ENCODE results near the gene CISTR.
A peak's percentile ranks its signal among the peaks of the same experiment; 100 is the strongest.
"Not testable (repeated sequence)": the region's sequence is repeated elsewhere in the genome, so short reads cannot be mapped to it uniquely, and the experiment has no call there.

The CISTR gene

DNA sequence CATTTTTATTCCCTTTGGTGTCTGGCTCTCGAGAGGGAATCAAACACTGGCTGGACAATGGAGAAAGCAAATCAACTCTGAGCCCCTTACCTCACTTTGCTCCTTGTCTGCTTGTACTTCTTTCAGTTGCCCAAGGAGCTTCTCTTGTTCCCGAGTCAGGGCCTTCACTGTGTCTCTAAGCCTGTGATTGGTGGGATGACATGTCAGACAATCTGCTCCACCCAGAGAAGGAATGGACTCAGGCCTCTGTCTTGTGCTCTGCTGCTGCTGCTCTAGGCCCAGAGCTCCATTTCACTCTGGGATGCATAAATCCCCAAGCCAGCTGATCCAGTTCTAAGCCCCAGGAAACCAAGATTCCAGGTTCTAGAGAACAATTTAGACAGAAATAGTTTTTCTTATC lies 32.1 kb downstream of the CISTR start:
- no peak for DNase-seq (ENCODE audit: low spot score)

DNA sequence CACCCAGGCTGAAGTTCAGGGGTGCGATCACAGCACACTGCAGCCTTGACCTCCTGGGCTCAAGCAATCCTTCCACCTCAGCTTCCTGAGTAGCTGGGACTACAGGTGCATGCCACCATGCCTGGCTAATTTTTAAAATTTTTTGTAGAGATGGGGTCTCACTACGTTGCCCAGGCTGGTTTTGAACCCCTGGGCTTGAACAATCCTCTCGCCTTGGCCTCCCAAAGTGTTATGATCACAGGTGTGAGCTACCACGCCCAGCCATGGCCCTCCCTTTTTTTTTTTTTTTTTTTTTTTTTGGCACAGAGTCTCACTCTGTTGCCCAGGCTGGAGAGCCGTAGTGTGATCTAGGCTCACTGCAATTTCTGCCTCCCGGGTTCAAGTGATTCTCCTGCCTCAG lies 33.2 kb downstream of the CISTR start:
- DNase-seq (ENCODE audit: low spot score): not testable (repeated sequence)

DNA sequence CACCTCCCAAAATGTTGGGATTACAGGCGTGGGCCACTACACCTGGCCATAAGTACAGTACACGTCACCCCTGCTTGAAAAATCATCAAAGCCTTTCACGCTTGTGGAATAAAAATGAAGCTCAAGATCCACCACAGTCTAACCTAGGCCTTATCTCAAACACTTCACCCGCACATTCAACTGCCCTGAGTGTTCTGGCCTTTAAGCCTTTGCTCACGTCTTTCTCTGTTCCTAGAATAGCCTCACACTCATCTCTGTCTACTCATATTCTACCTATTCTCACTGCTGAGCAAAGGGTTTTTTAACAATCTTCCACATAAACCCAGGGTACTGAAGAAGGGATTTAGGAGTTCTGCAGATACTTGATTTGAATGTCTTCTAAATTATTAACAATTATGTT lies 34.5 kb downstream of the CISTR start:
- no peak for DNase-seq (ENCODE audit: low spot score)

DNA sequence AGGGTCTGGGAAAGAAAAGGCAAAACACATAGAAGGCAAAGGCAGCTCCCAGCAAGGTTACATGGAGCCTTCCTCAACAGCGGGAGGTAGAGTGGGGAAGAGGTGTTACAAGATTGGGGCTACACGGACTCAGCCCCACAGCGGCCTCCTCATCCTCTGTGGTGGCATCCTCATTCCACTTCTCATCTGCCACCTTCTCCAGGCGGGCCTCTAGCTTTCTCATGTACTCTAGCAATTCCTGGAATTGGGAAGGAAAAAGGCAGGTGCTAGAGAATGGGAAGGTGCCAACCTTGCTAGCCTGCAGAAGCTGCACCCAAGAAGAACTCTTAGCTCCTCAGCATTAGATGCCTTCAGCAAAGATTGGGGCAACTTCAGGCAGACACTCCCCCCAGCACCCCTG lies 37.8 kb downstream of the CISTR start:
- DNase-seq (ENCODE audit: low spot score): no peak

DNA sequence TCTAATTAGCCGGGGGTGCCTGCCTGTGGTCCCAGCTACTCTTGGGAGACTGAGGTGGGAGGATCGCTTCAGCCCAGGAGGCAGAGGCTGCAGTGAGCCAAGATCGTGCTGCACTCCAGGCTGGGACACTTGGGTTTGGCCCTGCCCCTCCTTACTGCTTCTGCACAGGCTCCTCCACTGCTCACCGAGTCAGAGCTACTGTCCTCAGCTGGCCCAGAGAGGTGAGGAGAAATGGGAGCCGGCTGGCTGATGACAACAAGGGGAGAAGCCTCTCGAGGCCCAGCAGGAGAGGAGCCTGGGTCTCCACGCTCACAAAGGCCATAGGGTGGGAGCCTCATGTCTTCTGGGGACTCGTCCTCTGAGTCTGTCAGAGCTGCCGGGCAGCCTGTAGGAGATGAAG lies 38.3 kb downstream of the CISTR start:
- no peak for DNase-seq (ENCODE audit: low spot score)

DNA sequence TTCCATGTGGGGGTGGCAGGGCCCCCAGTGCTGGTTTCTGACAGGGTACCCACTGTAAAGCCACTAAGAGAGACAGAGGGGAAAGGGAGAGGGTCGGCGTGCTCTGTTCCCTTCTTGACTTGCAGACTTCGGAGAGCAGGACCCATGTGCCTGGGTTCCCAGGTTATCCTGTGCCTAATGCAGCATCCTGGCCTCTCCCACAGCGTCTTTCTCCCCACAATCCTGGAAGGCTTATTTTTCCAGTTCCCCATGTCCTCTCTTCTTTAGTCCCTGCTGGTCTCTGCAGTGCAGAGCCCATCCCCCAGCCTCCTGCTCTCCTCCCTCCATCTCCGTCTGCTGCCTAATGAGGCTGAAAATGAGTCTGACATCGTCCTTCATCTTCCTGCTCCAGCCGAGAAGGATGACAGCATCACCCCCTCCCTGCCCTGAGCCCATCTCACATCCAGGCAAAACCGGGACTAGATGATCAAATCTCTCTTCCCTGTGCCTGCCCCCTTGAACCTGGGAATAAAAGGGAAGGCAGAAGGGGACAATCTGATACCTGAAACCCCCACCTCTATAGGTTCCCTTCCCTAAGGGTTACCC lies 39.6 kb downstream of the CISTR start:
- DNase-seq (ENCODE audit: low spot score): no peak

DNA sequence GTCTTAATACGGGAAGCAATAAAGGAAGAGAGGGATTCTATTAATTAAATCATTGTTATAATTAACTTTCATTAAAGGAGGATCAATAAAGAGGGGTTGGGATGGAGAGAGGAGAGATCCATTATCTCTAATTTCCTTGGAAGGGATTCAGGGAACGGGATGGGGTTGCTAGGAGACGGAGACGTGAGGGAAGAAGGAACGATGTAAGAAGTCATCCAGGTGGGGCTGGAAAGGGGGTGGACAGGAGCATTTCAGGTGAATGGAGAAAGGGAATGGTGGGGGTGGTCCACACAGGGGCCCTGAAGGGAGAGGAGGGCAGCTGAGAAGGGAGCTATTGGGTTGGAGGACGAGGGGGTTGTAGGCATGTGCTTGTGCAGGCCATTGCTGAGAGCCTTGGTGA lies 41.7 kb downstream of the CISTR start:
- DNase-seq (ENCODE audit: low spot score): no peak

DNA sequence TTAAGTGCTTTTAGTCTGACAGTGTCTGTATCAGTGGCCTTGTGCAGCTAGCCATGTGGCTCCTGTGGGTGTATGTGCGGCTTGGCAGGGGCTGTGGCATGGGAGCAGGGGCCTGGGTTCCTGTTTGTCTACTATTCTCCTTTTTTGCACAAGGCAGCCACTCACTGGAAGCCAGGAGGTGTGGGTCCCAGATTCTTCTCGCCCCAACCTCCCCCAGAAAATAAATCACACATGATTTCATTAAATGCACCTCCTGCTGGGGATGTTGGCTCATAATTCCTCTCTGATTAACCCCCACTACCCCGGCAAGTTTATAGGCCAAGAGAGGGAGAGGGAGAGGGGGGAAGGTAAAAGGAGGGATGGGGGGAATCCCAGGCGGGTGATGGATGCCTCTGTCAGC lies 42.1 kb downstream of the CISTR start:
- DNase-seq (ENCODE audit: low spot score): no peak

DNA sequence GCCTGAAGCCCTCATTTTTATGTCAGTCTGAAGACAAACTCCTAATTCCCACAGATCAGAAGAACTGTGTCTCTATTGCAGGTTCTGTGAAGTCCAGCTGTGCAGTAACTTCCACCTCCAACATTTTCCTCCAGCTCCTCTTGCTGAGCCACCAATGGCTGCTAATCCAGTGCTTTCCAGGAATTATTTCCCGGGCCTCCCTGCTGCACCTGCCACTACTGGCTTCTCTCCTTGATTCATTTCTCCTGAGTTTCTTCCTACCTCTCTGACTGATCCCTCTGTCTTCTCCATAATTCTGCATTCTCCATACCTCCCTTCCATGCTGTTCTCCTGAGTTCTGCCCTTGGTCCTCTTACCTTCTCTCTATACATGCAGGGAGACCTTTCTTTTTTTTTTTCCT lies 45.7 kb downstream of the CISTR start:
- no peak for DNase-seq (ENCODE audit: low spot score)

DNA sequence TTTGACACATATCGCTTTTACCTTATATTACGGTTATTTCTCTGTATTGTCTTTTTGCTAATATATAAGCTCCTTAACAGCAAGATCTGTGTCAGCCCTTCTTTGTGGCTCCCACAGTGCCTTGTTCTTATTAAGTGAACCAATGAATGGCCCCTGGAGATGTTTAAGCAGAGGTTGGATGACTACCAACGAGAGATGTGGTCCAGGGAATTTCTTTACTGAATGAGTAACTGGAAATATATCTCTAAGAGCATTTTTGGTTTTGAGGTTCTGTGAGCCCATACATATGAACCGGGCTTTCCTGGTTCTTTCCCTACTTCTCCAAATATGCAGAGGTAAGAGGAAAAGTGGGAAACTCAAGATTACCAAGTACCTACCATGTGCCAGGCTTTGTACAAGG lies 48.0 kb downstream of the CISTR start:
- no peak for DNase-seq (ENCODE audit: low spot score)

DNA sequence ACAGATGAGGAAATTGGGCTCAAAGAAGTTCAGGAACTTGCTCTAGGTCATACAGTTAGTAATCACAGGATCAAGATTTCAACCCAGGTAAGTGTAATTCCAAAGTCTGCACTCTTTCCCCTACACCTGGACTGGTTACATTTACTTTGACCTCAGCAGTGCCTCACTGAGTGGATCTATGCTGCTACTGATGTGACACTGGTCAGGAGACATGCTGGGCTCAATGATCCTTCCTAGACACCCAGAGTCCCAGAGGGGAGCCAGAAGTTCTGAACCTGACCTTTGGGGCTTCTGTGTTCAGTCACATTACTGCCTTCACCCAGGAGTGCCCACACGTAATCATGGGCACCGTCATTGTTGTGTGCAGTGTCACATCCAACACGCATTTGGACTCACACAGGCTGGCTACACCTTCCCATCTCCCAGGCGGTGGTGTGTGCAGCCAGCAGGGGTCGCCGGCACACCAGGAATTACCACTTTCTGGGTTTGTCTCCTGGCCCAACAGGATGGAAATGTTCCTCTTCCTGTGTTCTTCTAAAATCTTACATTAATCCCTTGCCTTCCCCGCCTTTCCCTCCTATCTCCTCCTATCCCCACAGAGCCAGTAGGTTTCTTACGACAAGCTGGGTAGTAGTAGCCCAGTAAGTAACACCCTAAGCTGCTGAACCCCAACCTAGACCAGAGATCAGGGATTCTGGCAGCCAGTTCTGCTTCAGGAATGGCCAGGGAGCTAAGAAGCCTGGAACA lies 50.1 kb downstream of the CISTR start:
- peak; percentile 86 for DNase-seq (ENCODE audit: low spot score)

DNA sequence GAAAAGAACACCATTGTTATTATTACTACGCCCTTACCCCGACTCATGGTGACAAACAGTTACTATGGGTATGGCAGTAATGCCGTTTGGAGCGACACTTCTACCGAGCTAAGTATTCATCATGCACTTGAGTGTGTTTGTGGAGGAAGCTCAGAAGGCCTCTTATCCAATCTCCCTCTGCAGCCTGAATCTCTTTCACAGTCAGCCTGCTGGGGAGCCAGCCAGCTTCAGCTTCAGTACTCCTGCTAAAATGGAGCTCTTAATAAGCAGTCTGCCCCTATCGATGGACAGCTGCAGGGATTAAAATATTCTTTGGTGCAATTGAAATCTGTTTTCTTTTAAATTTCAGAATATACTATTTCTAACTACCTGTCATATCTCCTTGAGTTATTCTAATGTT lies 51.2 kb downstream of the CISTR start:
- no peak for DNase-seq (ENCODE audit: low spot score)

DNA sequence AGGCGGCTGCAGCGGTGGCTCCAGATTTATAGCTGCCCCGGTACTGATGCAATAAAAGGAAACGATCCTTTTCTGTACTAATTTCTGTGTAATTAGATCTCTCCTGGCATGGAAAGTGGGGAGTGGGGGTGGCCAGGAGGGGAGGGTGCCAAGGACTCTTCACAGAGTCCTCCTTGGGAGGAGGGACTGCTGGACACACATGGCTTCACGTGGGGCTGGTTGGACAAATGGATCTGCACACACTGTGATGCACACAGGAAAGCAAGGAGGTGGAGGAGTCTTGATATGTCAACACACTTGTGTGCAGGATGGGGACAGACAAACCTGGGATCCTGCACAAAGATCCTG lies 52.1 kb downstream of the CISTR start:
- DNase-seq (ENCODE audit: low spot score): no peak

DNA sequence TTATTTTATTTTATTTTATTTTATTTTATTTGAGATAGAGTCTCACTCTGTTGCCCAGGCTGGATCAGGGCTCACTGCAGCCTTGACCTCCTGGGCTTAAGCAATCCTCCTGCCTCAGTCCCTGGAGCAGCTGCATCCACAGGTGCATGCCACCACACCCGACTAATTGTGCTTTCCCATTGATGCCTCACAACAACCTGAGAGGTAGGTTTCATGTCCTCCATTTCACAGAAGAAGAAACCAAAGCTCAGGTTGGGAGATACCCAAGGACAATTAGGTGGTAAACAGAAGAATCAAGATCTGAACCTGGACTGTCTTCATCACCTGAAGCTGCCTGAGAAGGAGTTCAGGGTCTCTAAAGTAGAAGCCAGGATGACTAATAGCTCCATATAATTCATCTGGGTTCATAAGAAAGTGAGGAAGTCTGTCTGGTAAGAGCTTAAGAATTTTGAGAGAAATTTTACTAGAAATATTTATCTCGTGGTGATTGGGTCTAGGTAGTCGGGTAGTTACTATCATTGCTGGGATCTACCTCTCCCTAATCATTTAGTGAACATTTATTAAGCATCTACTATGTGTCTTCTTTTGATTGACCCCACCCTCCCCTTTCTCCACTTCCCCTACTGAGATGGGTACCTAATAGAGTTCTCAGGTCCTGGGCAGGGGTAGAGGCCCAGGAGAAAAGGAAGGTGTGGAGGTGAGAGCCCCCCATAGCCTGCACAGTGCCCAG lies 52.7 kb downstream of the CISTR start:
- DNase-seq (ENCODE audit: low spot score): no peak

DNA sequence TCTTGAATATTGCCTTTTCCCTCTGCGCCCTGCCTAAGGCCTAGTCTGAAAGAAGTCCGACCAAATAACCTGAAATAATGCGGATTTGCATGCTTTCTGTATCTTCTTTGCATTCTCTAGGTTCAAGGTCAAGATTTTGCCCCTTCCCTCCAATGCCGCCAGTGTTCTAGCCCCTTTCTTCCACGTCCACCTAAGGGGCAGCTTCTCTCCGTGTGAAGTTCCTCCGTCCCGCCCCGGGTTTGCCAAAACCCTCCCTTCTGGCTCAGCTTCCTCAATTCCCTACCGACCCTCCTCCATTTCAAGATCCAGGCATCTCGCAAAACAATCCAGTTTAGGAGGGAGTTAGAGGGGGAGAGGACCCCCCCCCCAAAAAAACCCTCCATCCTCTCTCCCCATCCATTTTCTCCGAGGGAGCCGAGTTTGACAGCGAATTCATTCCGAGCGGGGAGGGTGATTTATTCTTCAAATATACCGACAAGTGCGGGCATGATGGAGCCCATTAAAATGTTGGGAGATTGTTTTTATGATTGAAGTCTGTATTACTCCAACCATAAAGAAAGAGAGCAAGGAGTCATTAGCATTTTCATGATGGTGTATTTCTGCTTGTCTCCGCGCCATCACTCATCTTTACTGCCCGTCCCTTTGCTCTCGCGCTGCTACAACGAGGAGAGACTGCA lies 55.0 kb downstream of the CISTR start:
- DNase-seq (ENCODE audit: low spot score): no peak
